Measurements from ENCODE around the gene SLC24A4.

SLC24A4 gene

DNA sequence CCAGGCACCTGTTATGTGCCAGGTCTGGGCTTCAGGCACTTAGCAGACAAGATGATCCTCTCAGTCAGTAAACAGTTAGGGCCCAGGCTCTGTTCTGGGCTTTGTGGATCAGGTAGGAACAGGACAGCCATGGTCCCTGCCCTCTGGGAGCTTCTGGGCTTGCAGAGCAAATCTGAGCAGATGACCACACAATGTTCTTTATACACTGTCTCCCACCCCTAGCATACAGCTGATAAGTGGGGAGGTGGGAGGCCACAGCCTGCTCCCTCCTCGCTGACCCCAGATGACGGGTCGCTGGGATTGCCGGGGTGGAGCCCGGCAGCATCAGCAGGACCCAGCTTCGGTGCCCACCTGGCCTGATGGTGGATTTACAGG, 137.6 kb downstream of the SLC24A4 start:
- no peak for DNase-seq

GRCh38 chr14:92460916-92461579, 138.1 kb downstream of the SLC24A4 start:
- no peak for DNase-seq

DNA sequence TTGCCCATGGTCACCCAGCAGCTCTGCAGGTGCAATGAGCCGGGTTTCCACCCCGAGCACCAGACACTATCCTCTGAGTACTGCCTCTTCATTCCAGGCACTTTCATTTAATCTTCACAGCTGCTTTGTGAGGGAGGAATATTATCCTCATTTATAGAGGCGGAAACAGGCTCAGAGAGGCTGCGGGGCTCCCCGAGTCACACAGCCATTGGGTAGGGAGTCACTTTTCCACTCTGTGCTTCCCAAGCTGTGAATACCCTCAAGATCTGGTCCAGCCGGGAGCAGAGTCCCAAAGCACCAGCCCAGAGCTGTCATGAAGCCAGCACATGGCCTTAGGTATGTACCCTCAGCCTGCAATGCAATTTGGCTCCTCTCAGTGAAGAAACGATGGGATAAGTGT, 138.9 kb downstream of the SLC24A4 start:
- no peak for DNase-seq

DNA sequence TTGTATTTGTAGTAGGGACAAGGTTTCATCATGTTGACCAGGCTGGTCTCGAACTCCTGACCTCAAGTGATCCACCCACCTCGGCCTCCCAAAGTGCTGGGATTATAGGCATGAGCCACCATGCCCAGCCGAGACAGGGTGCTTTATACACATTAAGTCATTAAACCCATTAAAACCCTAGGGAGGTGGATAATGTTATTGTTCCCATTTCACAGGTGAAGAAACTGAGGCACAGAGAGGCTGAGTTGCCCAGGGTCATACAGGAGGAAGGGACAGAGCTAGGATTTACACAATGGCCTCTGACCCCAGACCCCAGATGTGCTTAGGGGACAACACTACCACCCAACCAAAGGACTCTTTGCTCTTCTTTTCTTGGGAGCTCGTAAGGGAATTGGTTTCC, 139.6 kb downstream of the SLC24A4 start:
- no peak for DNase-seq

DNA sequence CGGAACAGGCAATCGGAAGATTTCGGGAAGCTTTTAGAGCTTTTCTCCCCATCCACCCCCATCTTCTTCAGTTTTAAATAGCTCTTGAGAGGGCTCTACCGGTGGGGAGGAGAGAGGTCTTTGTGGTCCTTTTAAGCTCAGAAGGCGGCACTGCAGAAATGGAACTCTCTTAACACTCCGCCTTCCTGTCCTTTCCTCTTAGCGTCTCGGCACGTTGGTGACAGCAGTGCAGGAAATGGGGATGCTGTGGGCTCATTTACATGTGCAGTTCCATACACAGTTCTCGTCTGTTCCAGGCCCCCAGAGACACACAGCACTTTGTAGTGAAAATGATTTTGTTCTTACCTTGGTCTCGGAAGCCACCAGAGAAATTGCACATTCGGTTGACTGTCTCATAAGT, 140.2 kb downstream of the SLC24A4 start:
- DNase-seq, result no peak

GRCh38 chr14:92464156-92464555, 141.2 kb downstream of the SLC24A4 start:
- no peak for DNase-seq

DNA sequence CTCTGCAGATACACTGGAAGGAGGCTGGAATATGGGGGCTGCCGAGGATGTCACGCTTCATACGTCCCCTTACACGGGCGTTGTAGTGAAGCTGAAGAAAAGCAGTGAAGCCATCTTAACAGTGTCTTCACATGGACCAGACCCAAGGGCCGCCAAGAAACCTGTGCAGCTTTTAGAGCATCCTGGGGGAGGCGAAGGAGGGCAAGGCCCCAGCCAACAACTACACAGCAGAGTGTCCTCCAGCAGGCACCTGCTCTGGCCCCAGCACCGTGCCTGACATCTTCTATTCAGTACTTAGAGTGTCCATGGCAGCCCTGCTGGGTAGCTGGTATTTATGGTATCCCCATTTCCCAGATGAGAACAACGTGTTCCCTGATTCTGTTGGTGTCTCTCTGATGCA, 141.8 kb downstream of the SLC24A4 start:
- no peak for DNase-seq

GRCh38 chr14:92465353-92466055, 142.5 kb downstream of the SLC24A4 start:
- no peak for DNase-seq

GRCh38 chr14:92466059-92466458, 143.1 kb downstream of the SLC24A4 start:
- no peak for DNase-seq

GRCh38 chr14:92469515-92469914, 146.6 kb downstream of the SLC24A4 start:
- no peak for DNase-seq

DNA sequence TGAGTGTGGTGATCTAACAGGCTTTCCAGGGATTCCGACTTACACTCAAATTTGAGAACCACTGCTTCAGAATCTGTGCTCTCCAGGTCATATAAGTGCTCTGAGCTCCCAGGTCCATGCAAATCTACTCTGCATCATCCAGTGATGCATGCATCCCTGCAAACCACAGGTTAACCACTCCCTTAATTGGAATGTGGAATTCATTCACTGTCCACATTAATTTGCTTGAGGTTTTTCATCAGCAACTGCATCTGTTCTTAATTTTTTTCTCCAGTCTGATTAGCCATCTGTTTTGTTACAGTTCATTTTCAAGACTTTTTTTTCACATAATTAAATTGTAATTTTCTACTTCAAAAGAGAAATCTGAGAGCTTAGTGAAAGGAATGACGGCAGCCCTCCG, 147.2 kb downstream of the SLC24A4 start:
- no peak for DNase-seq

GRCh38 chr14:92470811-92471210, 147.8 kb downstream of the SLC24A4 start:
- no peak for DNase-seq

- no peak for DNase-seq
Measured at GRCh38 chr14:92471919-92472318, 149.0 kb downstream of the SLC24A4 start.

- no peak for DNase-seq
Measured at GRCh38 chr14:92472860-92473259, 149.9 kb downstream of the SLC24A4 start.

GRCh38 chr14:92473261-92473968, 150.4 kb downstream of the SLC24A4 start:
- no peak for DNase-seq

DNA sequence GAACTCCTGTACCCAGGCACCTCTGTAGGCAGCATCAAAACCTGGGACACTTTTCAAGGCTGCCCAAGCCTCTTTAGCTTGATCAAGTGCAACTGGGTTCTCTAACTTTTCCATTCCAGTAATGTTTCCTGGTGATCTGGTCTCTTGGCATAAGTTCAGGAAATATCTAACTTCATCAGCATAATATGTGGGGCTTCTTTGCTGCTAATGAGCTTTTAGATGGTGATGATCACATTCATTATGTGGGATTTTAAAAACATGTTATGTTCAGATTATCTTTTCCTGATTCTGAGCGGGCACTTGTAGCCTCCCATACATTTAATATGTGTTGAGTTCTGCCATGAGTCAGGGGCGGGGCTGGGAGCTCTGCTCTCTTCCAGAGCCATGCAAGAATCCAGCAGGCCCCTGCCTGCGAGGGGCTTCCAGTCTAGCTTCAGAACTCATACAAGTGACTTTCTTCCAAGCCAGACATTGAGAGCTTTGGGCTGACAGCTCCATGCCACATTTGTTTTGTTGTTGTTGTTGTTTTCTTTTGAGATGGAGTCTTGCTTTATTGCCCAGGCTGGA, 151.1 kb downstream of the SLC24A4 start:
- DNase-seq, result no peak

GRCh38 chr14:92475037-92475436, 152.1 kb downstream of the SLC24A4 start:
- DNase-seq, result no peak

DNA sequence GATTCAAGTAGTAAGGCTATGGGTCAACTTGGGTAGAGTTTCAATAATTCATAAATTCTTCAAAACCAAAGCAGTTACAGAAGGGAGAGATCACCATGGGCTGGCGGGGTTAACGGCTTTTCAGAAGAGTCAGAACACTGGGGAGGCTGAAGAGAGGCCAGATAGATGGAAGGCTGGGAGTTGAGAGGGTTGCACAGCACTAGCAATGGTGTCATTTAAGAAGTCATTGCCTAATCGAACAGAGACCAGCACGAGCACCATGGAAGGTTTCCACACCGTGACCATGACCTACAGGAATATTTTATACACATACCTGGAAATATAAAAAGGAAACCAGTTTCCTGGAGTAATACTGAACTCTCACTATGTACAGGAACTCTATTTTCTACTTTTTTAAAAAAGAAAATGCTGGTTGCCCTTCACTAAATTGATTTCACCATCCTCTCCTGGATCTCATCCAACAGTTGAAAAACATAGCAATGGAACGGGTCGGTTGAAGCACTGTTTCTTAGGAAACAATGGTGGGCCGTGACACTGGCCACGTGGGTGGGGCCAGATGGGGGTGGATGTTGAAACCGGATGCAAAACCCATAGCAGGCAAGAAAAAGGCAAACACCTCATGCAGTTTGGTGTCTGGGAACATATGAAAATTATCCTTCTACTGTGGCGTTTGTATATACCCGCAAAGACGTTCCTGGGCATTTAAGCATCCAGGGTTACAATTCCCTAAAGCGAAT, 152.7 kb downstream of the SLC24A4 start:
- DNase-seq, result no peak

- no peak for DNase-seq
Measured at GRCh38 chr14:92480856-92481255, 157.9 kb downstream of the SLC24A4 start.

GRCh38 chr14:92481386-92481785, 158.4 kb downstream of the SLC24A4 start:
- DNase-seq, result no peak

- DNase-seq, result no peak
Measured at GRCh38 chr14:92481811-92482555, 159.0 kb downstream of the SLC24A4 start.

DNA sequence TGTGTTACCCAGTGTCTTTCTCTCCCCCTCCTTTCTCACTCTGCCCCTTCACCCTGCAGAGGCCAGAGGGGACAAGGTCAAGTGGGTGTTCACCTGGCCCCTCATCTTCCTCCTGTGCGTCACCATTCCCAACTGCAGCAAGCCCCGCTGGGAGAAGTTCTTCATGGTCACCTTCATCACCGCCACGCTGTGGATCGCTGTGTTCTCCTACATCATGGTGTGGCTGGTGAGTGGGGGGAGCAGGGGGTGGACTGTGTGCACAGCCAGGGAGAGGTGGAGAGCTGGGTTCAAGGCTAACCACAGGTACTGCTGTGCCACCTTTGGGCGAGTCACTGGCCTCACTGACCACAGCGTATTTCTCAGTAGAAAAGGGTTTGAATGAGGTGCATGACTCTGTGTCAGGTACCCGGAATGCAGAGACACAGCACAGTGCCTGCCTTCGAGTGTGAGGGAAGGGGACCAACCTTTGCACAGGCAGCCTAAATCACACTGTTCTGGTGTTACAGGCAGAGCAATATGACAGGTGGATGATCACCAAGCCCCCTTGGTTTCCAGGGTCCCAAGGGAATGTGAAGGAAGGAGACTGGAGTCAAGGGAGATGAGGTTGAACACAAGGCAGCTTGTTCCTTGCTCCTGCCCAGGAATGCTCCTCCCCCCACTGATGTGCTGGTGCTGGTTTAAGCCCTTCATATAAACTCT, 159.8 kb downstream of the SLC24A4 start:
- DNase-seq, result no peak

Data from NCI-H1092 treated with DMSO at 0.1 percent for 48 hours (cell line).